Panc1 (cell line): Measurements from ENCODE around the gene SOX21.

ENCODE experiments used
- POLR2AphosphoS5 ChIP-seq: IDR thresholded peaks from 2 replicates; pipeline ENCODE4 v1.6.1; 2012; ENCODE audit warnings: mild to moderate bottlenecking, low read depth, low read length, moderate library complexity
- REST ChIP-seq, 2 experiments: IDR thresholded peaks; 2 replicates each; pipeline ENCODE4 v1.6.1; 2011 to 2012; ENCODE audit warnings: low read depth in 2 of 2, control low read depth in 1 of 2, low read length in 1 of 2, mild to moderate bottlenecking in 1 of 2, moderate library complexity in 1 of 2; ENCODE audit not compliant: insufficient read depth in 1 of 2
- SIN3A ChIP-seq: IDR thresholded peaks from 2 replicates; pipeline ENCODE4 v1.6.1; 2012; ENCODE audit warnings: low read depth, mild to moderate bottlenecking, low read length, moderate library complexity, borderline replicate concordance; ENCODE audit not compliant: insufficient read depth
- TF ChIP-seq, protein P1 (sequence below): fragments of 450-650 bp; IDR thresholded peaks from 2 replicates; pipeline ENCODE4 v1.5.1; 2017; ENCODE audit warnings: mild to moderate bottlenecking

- TF ChIP-seq, protein P1, sequence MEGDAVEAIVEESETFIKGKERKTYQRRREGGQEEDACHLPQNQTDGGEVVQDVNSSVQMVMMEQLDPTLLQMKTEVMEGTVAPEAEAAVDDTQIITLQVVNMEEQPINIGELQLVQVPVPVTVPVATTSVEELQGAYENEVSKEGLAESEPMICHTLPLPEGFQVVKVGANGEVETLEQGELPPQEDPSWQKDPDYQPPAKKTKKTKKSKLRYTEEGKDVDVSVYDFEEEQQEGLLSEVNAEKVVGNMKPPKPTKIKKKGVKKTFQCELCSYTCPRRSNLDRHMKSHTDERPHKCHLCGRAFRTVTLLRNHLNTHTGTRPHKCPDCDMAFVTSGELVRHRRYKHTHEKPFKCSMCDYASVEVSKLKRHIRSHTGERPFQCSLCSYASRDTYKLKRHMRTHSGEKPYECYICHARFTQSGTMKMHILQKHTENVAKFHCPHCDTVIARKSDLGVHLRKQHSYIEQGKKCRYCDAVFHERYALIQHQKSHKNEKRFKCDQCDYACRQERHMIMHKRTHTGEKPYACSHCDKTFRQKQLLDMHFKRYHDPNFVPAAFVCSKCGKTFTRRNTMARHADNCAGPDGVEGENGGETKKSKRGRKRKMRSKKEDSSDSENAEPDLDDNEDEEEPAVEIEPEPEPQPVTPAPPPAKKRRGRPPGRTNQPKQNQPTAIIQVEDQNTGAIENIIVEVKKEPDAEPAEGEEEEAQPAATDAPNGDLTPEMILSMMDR, result no peak
- TF ChIP-seq REST (IDR thresholded peaks at IDR 0.05; ENCODE audit: insufficient read depth in 1 of 2, low read depth in 2 of 2, low read length in 1 of 2) (no peak), SIN3A (no peak), POLR2AphosphoS5 (no peak)
These were observed 8.5 kb downstream of the SOX21 start for GRCh38 chr13:94703721-94704314.
